Measurements from ENCODE around the gene NOTCH3. TPM values are rescaled to one million over a fixed set of nuclear protein-coding genes. Genes with fewer than 3 reads are reported as not detected.

NOTCH3 gene
- total RNA-seq, 2 donors from 2014 or later = 0.02 TPM

- no peak overlapping the region for H3K4me3 Mint-ChIP-seq
- H3K9me3 Mint-ChIP-seq = peaks cover 2 to 3% of the 10 kb centered on the region in 2 donors
- peaks cover 0 to 2% of the 10 kb centered on the region in 2 donors for H3K36me3 Mint-ChIP-seq (ENCODE audit: insufficient read depth in 2 of 2)
- peaks cover 7% of the 10 kb centered on the region for H3K27me3 Mint-ChIP-seq (ENCODE audit: low read depth)
- DNase-seq (no peak), ATAC-seq (replicated peaks in 1 of 2) (no peak)
- H3K27ac Mint-ChIP-seq = no peak overlapping the region
- H3K4me1 Mint-ChIP-seq (ENCODE audit: low read depth) = peaks cover 5% of the 10 kb centered on the region
Observed at GRCh38 chr19:15155296-15155695, 45.5 kb downstream of the NOTCH3 start.

- H3K4me3 Mint-ChIP-seq = no peak overlapping the region
- no peak for ATAC-seq (replicated peaks in 1 of 2)
- H3K9me3 Mint-ChIP-seq = peaks cover 2 to 3% of the 10 kb centered on the region in 2 donors
- H3K36me3 Mint-ChIP-seq (ENCODE audit: insufficient read depth in 2 of 2) = peaks cover 0 to 2% of the 10 kb centered on the region in 2 donors
- DNase-seq = peak; percentile 31 to 42
- peaks cover 8% of the 10 kb centered on the region for H3K4me1 Mint-ChIP-seq (ENCODE audit: low read depth)
- H3K27me3 Mint-ChIP-seq (ENCODE audit: low read depth) = peaks cover 7% of the 10 kb centered on the region
- H3K27ac Mint-ChIP-seq = no peak overlapping the region
Observed at GRCh38 chr19:15154002-15154612, 46.7 kb downstream of the NOTCH3 start.

GRCh38 chr19:15149737-15150136, 51.1 kb downstream of the NOTCH3 start:
- Mint-ChIP-seq H3K9me3 (peaks cover 2 to 3% of the 10 kb centered on the region in 2 donors), H3K4me1 (ENCODE audit: low read depth) (peaks cover 18% of the 10 kb centered on the region), H3K27me3 (ENCODE audit: low read depth) (peaks cover 7% of the 10 kb centered on the region), H3K4me3 (no peak overlapping the region), H3K36me3 (ENCODE audit: insufficient read depth in 2 of 2) (peaks cover 0 to 2% of the 10 kb centered on the region in 2 donors), H3K27ac (no peak overlapping the region)
- ATAC-seq (replicated peaks in 1 of 2) (no peak), DNase-seq (no peak)

- Mint-ChIP-seq H3K27ac (no peak overlapping the region), H3K4me3 (no peak overlapping the region), H3K4me1 (ENCODE audit: low read depth) (peaks cover 18% of the 10 kb centered on the region), H3K9me3 (no peaks in the 10 kb centered on the region), H3K36me3 (ENCODE audit: insufficient read depth in 2 of 2) (no peaks in the 10 kb centered on the region), H3K27me3 (ENCODE audit: low read depth) (no peaks in the 10 kb centered on the region)
- DNase-seq (no peak), ATAC-seq (replicated peaks in 1 of 2) (no peak)
Observed at GRCh38 chr19:15147090-15147489, 53.7 kb downstream of the NOTCH3 start.

GRCh38 chr19:15144046-15144646, 56.6 kb downstream of the NOTCH3 start:
- Mint-ChIP-seq H3K27ac (no peak overlapping the region), H3K9me3 (peaks cover 2 to 3% of the 10 kb centered on the region in 2 donors)

GRCh38 chr19:15142313-15142712, 58.5 kb downstream of the NOTCH3 start:
- H3K27ac Mint-ChIP-seq = no peak overlapping the region
- H3K4me1 Mint-ChIP-seq (ENCODE audit: low read depth) = peaks cover 5% of the 10 kb centered on the region
- DNase-seq (no peak), ATAC-seq (replicated peaks in 1 of 2) (no peak)
- no peaks in the 10 kb centered on the region for H3K27me3 Mint-ChIP-seq (ENCODE audit: low read depth)
- peaks cover 3 to 8% of the 10 kb centered on the region in 2 donors for H3K36me3 Mint-ChIP-seq (ENCODE audit: insufficient read depth in 2 of 2)
- peaks cover 2 to 8% of the 10 kb centered on the region in 2 donors for H3K9me3 Mint-ChIP-seq
- H3K4me3 Mint-ChIP-seq = no peak overlapping the region

More at GRCh38 chr19:15144046-15144646, 56.6 kb downstream of the NOTCH3 start:
- DNase-seq (no peak), ATAC-seq (replicated peaks in 1 of 2) (no peak)
- Mint-ChIP-seq H3K4me3 (no peak overlapping the region), H3K27me3 (ENCODE audit: low read depth) (no peaks in the 10 kb centered on the region), H3K4me1 (ENCODE audit: low read depth) (peaks cover 10% of the 10 kb centered on the region), H3K36me3 (ENCODE audit: insufficient read depth in 2 of 2) (peaks cover 2 to 3% of the 10 kb centered on the region in 2 donors)

GRCh38 chr19:15141143-15141542, 59.7 kb downstream of the NOTCH3 start:
- Mint-ChIP-seq H3K27me3 (ENCODE audit: low read depth) (no peaks in the 10 kb centered on the region), H3K4me1 (ENCODE audit: low read depth) (no peaks in the 10 kb centered on the region), H3K36me3 (ENCODE audit: insufficient read depth in 2 of 2) (peaks cover 3 to 10% of the 10 kb centered on the region in 2 donors), H3K4me3 (no peak overlapping the region), H3K9me3 (peaks cover 2 to 8% of the 10 kb centered on the region in 2 donors), H3K27ac (no peak overlapping the region)
- DNase-seq (no peak), ATAC-seq (replicated peaks in 1 of 2) (no peak)

GRCh38 chr19:15138427-15138826, 62.4 kb downstream of the NOTCH3 start:
- no peaks in the 10 kb centered on the region for H3K27me3 Mint-ChIP-seq (ENCODE audit: low read depth)
- H3K9me3 Mint-ChIP-seq = peaks cover 2 to 8% of the 10 kb centered on the region in 2 donors
- H3K36me3 Mint-ChIP-seq (ENCODE audit: insufficient read depth in 2 of 2) = peaks cover 3 to 10% of the 10 kb centered on the region in 2 donors
- H3K4me3 Mint-ChIP-seq = no peak overlapping the region
- H3K4me1 Mint-ChIP-seq (ENCODE audit: low read depth) = no peaks in the 10 kb centered on the region
- ATAC-seq (replicated peaks in 1 of 2) (no peak), DNase-seq (no peak)
- no peak overlapping the region for H3K27ac Mint-ChIP-seq

GRCh38 chr19:15137777-15138176, 63.0 kb downstream of the NOTCH3 start:
- ATAC-seq (replicated peaks in 1 of 2) (no peak), DNase-seq (no peak)
- Mint-ChIP-seq H3K27ac (no peak overlapping the region), H3K4me3 (no peak overlapping the region), H3K9me3 (peaks cover 2 to 8% of the 10 kb centered on the region in 2 donors), H3K27me3 (ENCODE audit: low read depth) (no peaks in the 10 kb centered on the region), H3K36me3 (ENCODE audit: insufficient read depth in 2 of 2) (peaks cover 3 to 10% of the 10 kb centered on the region in 2 donors), H3K4me1 (ENCODE audit: low read depth) (no peaks in the 10 kb centered on the region)

- Mint-ChIP-seq H3K4me3 (no peak overlapping the region), H3K27ac (no peak overlapping the region), H3K36me3 (ENCODE audit: insufficient read depth in 2 of 2) (peaks cover 3 to 10% of the 10 kb centered on the region in 2 donors), H3K9me3 (peaks cover 2 to 8% of the 10 kb centered on the region in 2 donors), H3K27me3 (ENCODE audit: low read depth) (no peaks in the 10 kb centered on the region), H3K4me1 (ENCODE audit: low read depth) (no peaks in the 10 kb centered on the region)
- peak; percentile 40 to 47 for ATAC-seq (replicated peaks in 1 of 2)
- no peak for DNase-seq
Observed at GRCh38 chr19:15136234-15136954, 64.4 kb downstream of the NOTCH3 start.

GRCh38 chr19:15129856-15130585, 70.8 kb downstream of the NOTCH3 start:
- ATAC-seq (replicated peaks in 1 of 2) (no peak), DNase-seq (peak in 1 of 2 donors; percentile 22)
- Mint-ChIP-seq H3K27me3 (ENCODE audit: low read depth) (no peaks in the 10 kb centered on the region), H3K27ac (no peak overlapping the region), H3K9me3 (no peaks in the 10 kb centered on the region), H3K4me1 (ENCODE audit: low read depth) (peaks cover 18% of the 10 kb centered on the region), H3K4me3 (peak overlapping the region in 1 of 2 donors; percentile 49), H3K36me3 (ENCODE audit: insufficient read depth in 2 of 2) (peaks cover 0 to 3% of the 10 kb centered on the region in 2 donors)

GRCh38 chr19:15128162-15128770, 72.5 kb downstream of the NOTCH3 start:
- no peaks in the 10 kb centered on the region for H3K27me3 Mint-ChIP-seq (ENCODE audit: low read depth)

More at GRCh38 chr19:15128162-15128770, 72.5 kb downstream of the NOTCH3 start:
- no peaks in the 10 kb centered on the region for H3K9me3 Mint-ChIP-seq
- peaks cover 0 to 3% of the 10 kb centered on the region in 2 donors for H3K36me3 Mint-ChIP-seq (ENCODE audit: insufficient read depth in 2 of 2)
- no peak overlapping the region for H3K4me3 Mint-ChIP-seq
- ATAC-seq (replicated peaks in 1 of 2) = no peak
- peaks cover 29% of the 10 kb centered on the region for H3K4me1 Mint-ChIP-seq (ENCODE audit: low read depth)
- DNase-seq = no peak
- H3K27ac Mint-ChIP-seq = no peak overlapping the region

Data from activated T-cell treated with anti-CD3 and anti-CD28 coated beads, Interleukin-2, amount 50 U/mL, for 72 hours (primary cell).